ENCODE results near the gene PHF13. TPM values are rescaled to one million over a fixed set of nuclear protein-coding genes. Genes with fewer than 3 reads are reported as not detected.

PHF13 gene
- total RNA-seq, 4 donors from 2014 or later, result 9.0 to 19.6 (median 17.1) TPM

- TF ChIP-seq CTCF (IDR thresholded peaks at IDR 0.05; ENCODE audit: low read depth), result no peak
Measured at GRCh38 chr1:6630027-6630426, 16.5 kb downstream of the PHF13 start.

GRCh38 chr1:6631058-6631457 is 17.5 kb downstream of the PHF13 start:
- TF ChIP-seq CTCF (IDR thresholded peaks at IDR 0.05; ENCODE audit: low read depth), result no peak

GRCh38 chr1:6632588-6633514 is 19.3 kb downstream of the PHF13 start:
- TF ChIP-seq CTCF (IDR thresholded peaks at IDR 0.05; ENCODE audit: low read depth), result no peak

- TF ChIP-seq CTCF (IDR thresholded peaks at IDR 0.05; ENCODE audit: low read depth), result no peak
Measured at GRCh38 chr1:6634371-6635052, 21.0 kb downstream of the PHF13 start.

GRCh38 chr1:6635161-6635909 is 21.8 kb downstream of the PHF13 start:
- TF ChIP-seq CTCF (IDR thresholded peaks at IDR 0.05; ENCODE audit: low read depth), result no peak

- no peak for TF ChIP-seq CTCF (IDR thresholded peaks at IDR 0.05; ENCODE audit: low read depth)
Measured at GRCh38 chr1:6635910-6636760, 22.6 kb downstream of the PHF13 start.
